Lower leg skin (tissue), 3 donors: ENCODE data around the gene RTRAF.

Experiments
- CTCF ChIP-seq, 3 donors: fragments of 450-650 bp; IDR thresholded peaks; one replicate each; pipeline ENCODE4 v1.5.1; 2016; ENCODE audit warnings: antibody characterized with exemption in 3 of 3, mild to moderate bottlenecking in 3 of 3, moderate library complexity in 2 of 3
- POLR2A ChIP-seq, 2 donors: fragments of 450-650 bp; IDR thresholded peaks; one replicate each; pipeline ENCODE4 v1.6.1; 2016 to 2017; ENCODE audit warnings: antibody characterized with exemption in 2 of 2, mild to moderate bottlenecking in 1 of 2, moderate library complexity in 1 of 2

DNA sequence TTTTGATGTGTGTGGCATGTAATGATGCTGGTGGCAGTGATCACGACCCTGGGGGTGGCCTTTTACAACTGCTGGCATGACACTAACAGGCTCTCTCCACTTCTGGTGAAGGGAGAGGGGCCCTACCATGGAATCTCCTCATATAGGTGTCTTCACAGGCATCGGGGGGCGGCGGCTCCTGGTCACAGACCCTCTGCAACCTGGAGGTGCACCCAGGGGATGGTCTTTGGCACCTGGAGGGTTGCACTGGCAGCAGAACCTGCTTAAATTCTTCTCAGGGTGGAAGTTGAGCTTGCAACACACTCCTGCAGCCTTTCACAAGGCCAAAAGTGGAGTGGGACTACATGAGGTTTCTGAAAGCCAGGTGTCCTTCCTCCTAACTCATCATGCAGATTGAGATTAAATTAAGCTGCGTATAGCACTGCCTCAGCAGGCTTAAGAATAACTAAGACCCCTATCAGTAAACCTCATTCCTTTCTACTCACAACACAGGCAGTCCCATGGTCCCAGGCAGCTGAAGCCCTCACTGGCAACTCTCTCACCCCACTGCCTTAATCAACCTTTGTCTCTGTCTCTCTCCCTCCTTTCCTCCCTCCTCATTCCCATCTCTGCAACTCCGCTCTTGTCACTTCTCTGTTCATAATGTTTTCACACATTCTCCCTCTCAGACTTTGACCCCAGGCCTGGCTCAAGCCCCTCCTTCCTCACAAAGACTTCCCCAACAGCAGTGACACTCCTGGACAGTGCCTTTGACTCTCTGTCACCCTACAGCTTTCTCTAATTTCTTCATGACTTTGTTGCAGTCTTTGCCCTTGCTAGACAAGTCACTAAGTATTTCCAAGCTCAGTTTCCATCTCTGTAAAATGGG lies 60.6 kb downstream of the RTRAF start:
- no peak for TF ChIP-seq CTCF (IDR thresholded peaks at IDR 0.05)
- TF ChIP-seq POLR2A (IDR thresholded peaks at IDR 0.05): no peak
